Breast epithelium (tissue), 4 donors: ENCODE results near the gene POLG. TPM values are rescaled to one million over a fixed set of nuclear protein-coding genes. Genes with fewer than 3 reads are reported as not detected.
A peak's percentile ranks its signal among the peaks of the same experiment; 100 is the strongest.

Source experiments
- DNase-seq, 2 donors: peaks; one replicate each; pipeline ENCODE4 v3.0.0-alpha.2; 2019; ENCODE audit warnings: low spot score in 2 of 2
- H3K27ac ChIP-seq, 2 donors: fragments of 200-600 bp; sonication (generic) in 1 of 2; one replicate each; pipeline ENCODE4 v1.5.1; 2016 to 2019; ENCODE audit warnings: mild to moderate bottlenecking in 1 of 2
- H3K27me3 ChIP-seq, 2 donors: fragments of 200-600 bp; sonication (generic) in 1 of 2; one replicate each; pipeline versions ENCODE4 v1.5.1 to v1.6.0; 2017 to 2019; ENCODE audit warnings: control low read depth in 1 of 2, mild to moderate bottlenecking in 1 of 2
- H3K36me3 ChIP-seq: fragments of 200-600 bp; one replicate; pipeline ENCODE4 v1.5.1; 2019
- H3K4me1 ChIP-seq, 2 donors: fragments of 200-600 bp; sonication (generic); one replicate each; pipeline ENCODE4 v1.5.1; 2016 to 2019; ENCODE audit warnings: control low read depth in 1 of 2
- H3K4me3 ChIP-seq, 3 donors: fragments of 200-600 bp; sonication (generic); 1 replicate in 2 of 3; 2 replicates in 1 of 3; pipeline ENCODE4 v1.5.1; 2016 to 2019; ENCODE audit warnings: mild to moderate bottlenecking in 3 of 3, moderate library complexity in 2 of 3
- H3K9me3 ChIP-seq, 2 donors: fragments of 200-600 bp; sonication (generic) in 1 of 2; one replicate each; pipeline ENCODE4 v1.5.1; 2016 to 2019; ENCODE audit warnings: control low read depth in 1 of 2
- CTCF ChIP-seq, 3 donors: fragments of 450-650 bp; IDR thresholded peaks; one replicate each; pipeline ENCODE4 v1.5.1; 2016 to 2017; ENCODE audit warnings: antibody characterized with exemption in 3 of 3, mild to moderate bottlenecking in 3 of 3, moderate library complexity in 3 of 3
- POLR2A ChIP-seq: fragments of 450-650 bp; IDR thresholded peaks from one replicate; pipeline ENCODE4 v1.6.1; 2016; ENCODE audit warnings: antibody characterized with exemption, mild to moderate bottlenecking, moderate library complexity
- POLR2AphosphoS5 ChIP-seq, 3 donors: sonication (generic); formaldehyde crosslinking; IDR thresholded peaks; one replicate each; pipeline ENCODE4 v1.6.1; 2017; ENCODE audit warnings: antibody characterized with exemption in 3 of 3
- intact Hi-C: fragments of 100-400 bp; cut with DNase I; formaldehyde crosslinking; loops from one replicate; pipeline ENCODE4 v1.15.1; 2023; ENCODE audit warnings: low total_unique reads
- total RNA-seq, 3 donors: library from RNA; depleted of rRNA; stranded (reverse); fragments of >200 nt; gene quantifications; one replicate each; pipeline ENCODE4 v1.1.0, GENCODE V29; 2016

The POLG gene
- total RNA-seq, 3 donors from 2014 or later: 50.6 to 59.6 (median 53.3) TPM

GRCh38 chr15:89381331-89381730 lies 46.7 kb upstream of the POLG start:
- DNase-seq: no peak
- intact Hi-C loops: no loop called here

GRCh38 chr15:89379818-89380217 lies 45.2 kb upstream of the POLG start:
- TF ChIP-seq CTCF (IDR thresholded peaks at IDR 0.05) (no peak), POLR2AphosphoS5 (IDR thresholded peaks at IDR 0.05) (peak in 1 of 3 donors; percentile 23)
- Histone ChIP-seq H3K27me3 (peaks cover 0 to 6% of the 10 kb centered on the region in 2 donors), H3K36me3 (no peaks in the 10 kb centered on the region), H3K9me3 (no peaks in the 10 kb centered on the region), H3K4me1 (peaks cover 18 to 31% of the 10 kb centered on the region in 2 donors), H3K4me3 (peak overlapping the region in 2 of 3 donors; percentile 48 to 76), H3K27ac (peak overlapping the region; percentile 66 to 83)
- intact Hi-C loops: loop anchor here (10.0 kb wide), 1 partner anchor 205 kb away; no protein-coding TSS in a partner anchor
- peak; percentile 64 to 68 for DNase-seq

More at GRCh38 chr15:89381331-89381730, 46.7 kb upstream of the POLG start:
- peaks cover 18 to 31% of the 10 kb centered on the region in 2 donors for H3K4me1 ChIP-seq
- TF ChIP-seq CTCF (IDR thresholded peaks at IDR 0.05): no peak
- TF ChIP-seq POLR2A: no peak
- no peak for TF ChIP-seq POLR2AphosphoS5 (IDR thresholded peaks at IDR 0.05)
- H3K4me3 ChIP-seq: no peak overlapping the region
- H3K36me3 ChIP-seq: no peaks in the 10 kb centered on the region
- no peaks in the 10 kb centered on the region for H3K9me3 ChIP-seq
- peaks cover 0 to 6% of the 10 kb centered on the region in 2 donors for H3K27me3 ChIP-seq
- no peak overlapping the region for H3K27ac ChIP-seq

GRCh38 chr15:89379251-89379695 lies 44.6 kb upstream of the POLG start:
- Histone ChIP-seq H3K4me3 (peak overlapping the region; percentile 32 to 76 (median 48)), H3K27ac (peak overlapping the region; percentile 66 to 83), H3K4me1 (peaks cover 18 to 31% of the 10 kb centered on the region in 2 donors), H3K27me3 (peaks cover 0 to 6% of the 10 kb centered on the region in 2 donors), H3K9me3 (no peaks in the 10 kb centered on the region), H3K36me3 (no peaks in the 10 kb centered on the region)
- intact Hi-C loops: loop anchor here (10.0 kb wide), 1 partner anchor 206 kb away; no protein-coding TSS in a partner anchor
- TF ChIP-seq CTCF (IDR thresholded peaks at IDR 0.05) (no peak), POLR2A (no peak), POLR2AphosphoS5 (IDR thresholded peaks at IDR 0.05) (no peak)
- no peak for DNase-seq

- Histone ChIP-seq H3K36me3 (no peaks in the 10 kb centered on the region), H3K4me1 (peaks cover 18 to 24% of the 10 kb centered on the region in 2 donors), H3K9me3 (no peaks in the 10 kb centered on the region), H3K27ac (peak overlapping the region; percentile 66 to 83), H3K27me3 (peaks cover 0 to 6% of the 10 kb centered on the region in 2 donors), H3K4me3 (peak overlapping the region; percentile 32 to 76 (median 48))
- intact Hi-C loops: loop anchor here (10.0 kb wide), 1 partner anchor 206 kb away; no protein-coding TSS in a partner anchor
- DNase-seq: peak; percentile 71 to 82
- TF ChIP-seq POLR2A (no peak), POLR2AphosphoS5 (IDR thresholded peaks at IDR 0.05) (peak in 2 of 3 donors; percentile 10 to 55)
Measured at GRCh38 chr15:89378296-89379151, 43.9 kb upstream of the POLG start.

GRCh38 chr15:89377842-89378295 lies 43.2 kb upstream of the POLG start:
- Histone ChIP-seq H3K27me3 (peaks cover 0 to 9% of the 10 kb centered on the region in 2 donors), H3K36me3 (no peaks in the 10 kb centered on the region), H3K9me3 (no peaks in the 10 kb centered on the region), H3K27ac (peak overlapping the region; percentile 66 to 83), H3K4me3 (peak overlapping the region in 2 of 3 donors; percentile 48 to 76), H3K4me1 (peaks cover 18 to 24% of the 10 kb centered on the region in 2 donors)
- TF ChIP-seq POLR2AphosphoS5 (IDR thresholded peaks at IDR 0.05) (no peak), CTCF (IDR thresholded peaks at IDR 0.05) (no peak), POLR2A (no peak)
- DNase-seq: peak in 1 of 2 donors; percentile 55
- intact Hi-C loops: loop anchor here (10.0 kb wide), 1 partner anchor 207 kb away; no protein-coding TSS in a partner anchor
